Sigmoid colon (tissue), 4 donors: ENCODE results near the gene BCL2L12.

Experiments
- EP300 ChIP-seq, 4 donors: sonication (generic); formaldehyde crosslinking; IDR thresholded peaks; one replicate each; pipeline ENCODE4 v1.6.1; 2017; ENCODE audit warnings: antibody characterized with exemption in 4 of 4
- POLR2A ChIP-seq, 2 donors: fragments of 450-650 bp; IDR thresholded peaks; one replicate each; pipeline ENCODE4 v1.6.1; 2016; ENCODE audit warnings: antibody characterized with exemption in 2 of 2, mild to moderate bottlenecking in 2 of 2, moderate library complexity in 2 of 2
- TF ChIP-seq, protein P1 (sequence below), 4 experiments: fragments of 450-650 bp in 3 of 4; fragments of 200-600 bp in 1 of 4; IDR thresholded peaks; one replicate each; pipeline ENCODE4 v1.5.1; 2016 to 2019; ENCODE audit warnings: antibody characterized with exemption in 4 of 4, mild to moderate bottlenecking in 3 of 4, moderate library complexity in 2 of 4

DNA sequence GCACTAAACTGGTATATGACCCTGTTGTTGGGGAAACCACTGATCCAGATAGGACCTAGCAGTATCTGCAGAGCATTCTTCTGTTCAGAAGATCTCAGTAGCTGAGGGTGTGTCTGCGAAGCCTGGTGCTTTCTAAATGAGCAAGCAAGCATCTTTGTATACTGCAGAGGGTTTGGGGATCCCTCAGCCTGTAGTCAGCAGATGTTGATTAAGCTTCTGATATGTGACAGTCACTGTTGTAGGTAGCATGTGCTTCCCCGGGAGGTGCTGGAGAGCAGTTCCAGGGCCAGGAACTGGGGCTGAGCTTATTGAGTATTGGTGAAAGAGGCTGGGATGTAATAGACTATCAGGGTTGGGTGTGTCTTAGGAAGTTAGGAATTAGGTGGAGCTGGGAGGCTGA is 22.3 kb upstream of the BCL2L12 start:
- TF ChIP-seq, protein P1, sequence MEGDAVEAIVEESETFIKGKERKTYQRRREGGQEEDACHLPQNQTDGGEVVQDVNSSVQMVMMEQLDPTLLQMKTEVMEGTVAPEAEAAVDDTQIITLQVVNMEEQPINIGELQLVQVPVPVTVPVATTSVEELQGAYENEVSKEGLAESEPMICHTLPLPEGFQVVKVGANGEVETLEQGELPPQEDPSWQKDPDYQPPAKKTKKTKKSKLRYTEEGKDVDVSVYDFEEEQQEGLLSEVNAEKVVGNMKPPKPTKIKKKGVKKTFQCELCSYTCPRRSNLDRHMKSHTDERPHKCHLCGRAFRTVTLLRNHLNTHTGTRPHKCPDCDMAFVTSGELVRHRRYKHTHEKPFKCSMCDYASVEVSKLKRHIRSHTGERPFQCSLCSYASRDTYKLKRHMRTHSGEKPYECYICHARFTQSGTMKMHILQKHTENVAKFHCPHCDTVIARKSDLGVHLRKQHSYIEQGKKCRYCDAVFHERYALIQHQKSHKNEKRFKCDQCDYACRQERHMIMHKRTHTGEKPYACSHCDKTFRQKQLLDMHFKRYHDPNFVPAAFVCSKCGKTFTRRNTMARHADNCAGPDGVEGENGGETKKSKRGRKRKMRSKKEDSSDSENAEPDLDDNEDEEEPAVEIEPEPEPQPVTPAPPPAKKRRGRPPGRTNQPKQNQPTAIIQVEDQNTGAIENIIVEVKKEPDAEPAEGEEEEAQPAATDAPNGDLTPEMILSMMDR (IDR thresholded peaks at IDR 0.05): no peak
- TF ChIP-seq POLR2A (IDR thresholded peaks at IDR 0.05) (no peak), EP300 (IDR thresholded peaks at IDR 0.05) (no peak)
